SK-N-SH treated with all-trans-retinoic acid at 6 μM for 48 hours (cell line): ENCODE measurements around the gene CDKL5.

ENCODE experiments used
- ATAC-seq: fragments of 200-7000 bp; cut with Tn5 transposase; 3 replicates; pipeline ENCODE4 v1.9.1; 2020; ENCODE audit warnings: mild to moderate bottlenecking, moderate library complexity
- ARNTL ChIP-seq: fragments of 450-650 bp; formaldehyde crosslinking; IDR thresholded peaks from 2 replicates; pipeline ENCODE4 v1.5.0; 2020; ENCODE audit warnings: low read depth, mild to moderate bottlenecking, moderate library complexity, borderline replicate concordance
- CREB5 ChIP-seq: fragments of 250-450 bp; sonication (Bioruptor Pico); IDR thresholded peaks from 2 replicates; pipeline ENCODE4 v1.5.1; 2020; ENCODE audit warnings: low read depth, mild to moderate bottlenecking, moderate library complexity
- CSDC2 ChIP-seq: fragments of 250-450 bp; sonication (Bioruptor Pico); IDR thresholded peaks from 2 replicates; pipeline ENCODE4 v1.5.0; 2020; ENCODE audit warnings: mild to moderate bottlenecking, moderate library complexity
- CSRNP3 ChIP-seq: fragments of 250-450 bp; sonication (Bioruptor Pico); IDR thresholded peaks from 2 replicates; pipeline ENCODE4 v1.5.1; 2021; ENCODE audit warnings: mild to moderate bottlenecking, moderate library complexity
- GLIS3 ChIP-seq: fragments of 250-450 bp; sonication (Bioruptor Pico); IDR thresholded peaks from 2 replicates; pipeline ENCODE4 v1.5.0; 2020; ENCODE audit warnings: mild to moderate bottlenecking, moderate library complexity
- ISL1 ChIP-seq: fragments of 250-450 bp; sonication (Bioruptor Pico); IDR thresholded peaks from 2 replicates; pipeline ENCODE4 v2.1.2; 2022; ENCODE audit warnings: mild to moderate bottlenecking, moderate library complexity
- OSR1 ChIP-seq: fragments of 250-450 bp; sonication (Bioruptor Pico); IDR thresholded peaks from 2 replicates; pipeline ENCODE4 v1.8.0; 2022; ENCODE audit warnings: moderate library complexity, mild to moderate bottlenecking, inconsistent platforms
- PATZ1 ChIP-seq: fragments of 250-450 bp; sonication (Bioruptor Pico); IDR thresholded peaks from 2 replicates; pipeline ENCODE4 v1.8.0; 2020; ENCODE audit warnings: mild to moderate bottlenecking, moderate library complexity, borderline replicate concordance
- PPARA ChIP-seq: fragments of 250-450 bp; sonication (Bioruptor Pico); IDR thresholded peaks from 2 replicates; pipeline ENCODE4 v1.5.0; 2020; ENCODE audit warnings: mild to moderate bottlenecking, borderline replicate concordance
- RARB ChIP-seq: fragments of 250-450 bp; sonication (Bioruptor Pico); IDR thresholded peaks from 2 replicates; pipeline ENCODE4 v1.8.0; 2021; ENCODE audit warnings: mild to moderate bottlenecking, moderate library complexity
- SNAI2 ChIP-seq: fragments of 250-450 bp; sonication (Bioruptor Pico); IDR thresholded peaks from 2 replicates; pipeline ENCODE4 v1.5.0; 2020; ENCODE audit warnings: mild to moderate bottlenecking, moderate library complexity
- TCF4 ChIP-seq: fragments of 250-450 bp; sonication (Bioruptor Pico); IDR thresholded peaks from 2 replicates; pipeline ENCODE4 v1.8.0; 2021; ENCODE audit warnings: mild to moderate bottlenecking, moderate library complexity, borderline replicate concordance
- TSHZ2 ChIP-seq: fragments of 250-450 bp; sonication (Bioruptor Pico); IDR thresholded peaks from 2 replicates; pipeline ENCODE4 v1.5.0; 2020; ENCODE audit warnings: mild to moderate bottlenecking, moderate library complexity
- ZC3H10 ChIP-seq: fragments of 250-450 bp; sonication (Bioruptor Pico); IDR thresholded peaks from 2 replicates; pipeline ENCODE4 v1.5.1; 2021; ENCODE audit warnings: mild to moderate bottlenecking, moderate library complexity
- ZFP3 ChIP-seq: fragments of 250-450 bp; sonication (Bioruptor Pico); IDR thresholded peaks from 2 replicates; pipeline ENCODE4 v1.5.0; 2020; ENCODE audit warnings: mild to moderate bottlenecking, moderate library complexity
- ZNF70 ChIP-seq: fragments of 450-650 bp; formaldehyde crosslinking; IDR thresholded peaks from 2 replicates; pipeline ENCODE4 v1.5.0; 2020; ENCODE audit warnings: mild to moderate bottlenecking, moderate library complexity
- ZNF8 ChIP-seq: fragments of 450-650 bp; formaldehyde crosslinking; IDR thresholded peaks from 2 replicates; pipeline ENCODE4 v1.5.0; 2020; ENCODE audit warnings: mild to moderate bottlenecking, moderate library complexity

The CDKL5 gene

GRCh38 chrX:18681996-18682395 is 256.6 kb downstream of the CDKL5 start (continued):
- TF ChIP-seq RARB (no peak), ISL1 (CRISPR knock-in tag) (no peak), PPARA (CRISPR knock-in tag) (no peak), ZC3H10 (CRISPR knock-in tag) (no peak), ARNTL (CRISPR knock-in tag) (no peak), OSR1 (CRISPR knock-in tag) (no peak)

- TF ChIP-seq CSRNP3 (no peak), ZNF8 (CRISPR knock-in tag) (no peak), CSDC2 (CRISPR knock-in tag) (no peak), PATZ1 (CRISPR knock-in tag) (no peak), SNAI2 (CRISPR knock-in tag) (no peak), TSHZ2 (CRISPR knock-in tag) (no peak), TCF4 (CRISPR knock-in tag) (no peak)
- TF ChIP-seq, all 23 proteins: peak for 0
- no peak for ATAC-seq
Observed at GRCh38 chrX:18682979-18683387, 257.6 kb downstream of the CDKL5 start.

GRCh38 chrX:18687856-18688495 is 262.6 kb downstream of the CDKL5 start:
- ATAC-seq, result no peak
- TF ChIP-seq ZNF70 (CRISPR knock-in tag), result no peak
- no peak for TF ChIP-seq ZFP3
- TF ChIP-seq GLIS3 (CRISPR knock-in tag), result no peak
- no peak for TF ChIP-seq SNAI2 (CRISPR knock-in tag)
- no peak for TF ChIP-seq PPARA (CRISPR knock-in tag)
- no peak for TF ChIP-seq CREB5 (CRISPR knock-in tag)
- TF ChIP-seq PATZ1 (CRISPR knock-in tag), result no peak
- TF ChIP-seq TSHZ2 (CRISPR knock-in tag), result no peak
